Common myeloid progenitor, CD34-positive (primary cell): ENCODE results near the gene MVB12B.

Experiments used
- CTCF ChIA-PET: fragments of 350-600 bp; sonication (Branson Sonifier 250); formaldehyde crosslinking; loops from one replicate; lab custom pipeline; 2021; ENCODE audit warnings: antibody characterized with exemption; lab: Charles Lee
- POLR2A ChIA-PET: fragments of 350-600 bp; sonication (Branson Sonifier 250); formaldehyde crosslinking; loops from one replicate; lab custom pipeline; 2021; ENCODE audit warnings: antibody characterized with exemption; lab: Charles Lee
- DNase-seq, 3 donors: peaks; one replicate each; pipeline versions ENCODE4 v3.0.0 to v3.0.0-alpha.2; 2013
- H3K27ac ChIP-seq, 2 experiments: 1 replicate in 1 of 2; 2 replicates in 1 of 2; pipeline ENCODE4 v1.7.0; 2013; ENCODE audit warnings: inconsistent platforms in 2 of 2, low read length in 2 of 2, mild to moderate bottlenecking in 2 of 2, low read depth in 1 of 2, moderate library complexity in 1 of 2; ENCODE audit not compliant: severe bottlenecking in 2 of 2, insufficient read depth in 1 of 2, poor library complexity in 1 of 2
- H3K27me3 ChIP-seq, 5 experiments: replicated peaks in 2 of 5; 1 replicate in 3 of 5; 2 replicates in 2 of 5; pipeline versions ENCODE4 v1.6.1 to v1.7.0; 2013; ENCODE audit warnings: low read length in 4 of 5, mild to moderate bottlenecking in 2 of 5, moderate library complexity in 2 of 5, inconsistent platforms in 1 of 5; ENCODE audit not compliant: insufficient read depth in 5 of 5, control insufficient read depth in 4 of 5
- H3K36me3 ChIP-seq, 4 experiments: 1 replicate in 2 of 4; 2 replicates in 2 of 4; pipeline versions ENCODE4 v1.6.1 to v1.7.0; 2013; ENCODE audit warnings: low read length in 3 of 4, control low read depth in 1 of 4, mild to moderate bottlenecking in 1 of 4; ENCODE audit not compliant: control insufficient read depth in 4 of 4, insufficient read depth in 4 of 4
- H3K4me1 ChIP-seq, 4 experiments: 1 replicate in 3 of 4; 2 replicates in 1 of 4; pipeline versions ENCODE4 v1.6.1 to v1.7.1; 2013; ENCODE audit warnings: low read length in 3 of 4, mild to moderate bottlenecking in 3 of 4, control low read depth in 1 of 4, inconsistent platforms in 1 of 4, moderate library complexity in 1 of 4; ENCODE audit not compliant: control insufficient read depth in 4 of 4, insufficient read depth in 4 of 4; ENCODE audit errors: control extremely low read depth in 1 of 4
- H3K4me3 ChIP-seq, 7 experiments: 1 replicate in 4 of 7; 2 replicates in 3 of 7; pipeline versions ENCODE4 v1.5.1 to v1.7.0; 2013; ENCODE audit warnings: mild to moderate bottlenecking in 7 of 7, low read length in 6 of 7, moderate library complexity in 6 of 7, inconsistent platforms in 2 of 7, low read depth in 2 of 7, control low read depth in 1 of 7; ENCODE audit not compliant: insufficient read depth in 4 of 7, control insufficient read depth in 1 of 7; ENCODE audit errors: extremely low read depth in 1 of 7
- H3K9me3 ChIP-seq, 5 experiments: 1 replicate in 4 of 5; 2 replicates in 1 of 5; pipeline versions ENCODE4 v1.6.1 to v1.7.1; 2013; ENCODE audit warnings: low read length in 4 of 5, mild to moderate bottlenecking in 2 of 5, inconsistent platforms in 1 of 5, low read depth in 1 of 5, moderate library complexity in 1 of 5; ENCODE audit not compliant: control insufficient read depth in 4 of 5, insufficient read depth in 2 of 5; ENCODE audit errors: control extremely low read depth in 1 of 5
- whole genome bisulfite sequencing: methylation state at CpG from one replicate; pipeline ENCODE4 v1.1.5; 2013; ENCODE audit not compliant: insufficient coverage; 5-methylcytosine and 5-hydroxymethylcytosine counted together

The MVB12B gene

GRCh38 chr9:126439402-126439765 is 112.8 kb downstream of the MVB12B start:
- H3K4me3 ChIP-seq = no peak overlapping the region

GRCh38 chr9:126439883-126440653 is 113.4 kb downstream of the MVB12B start:
- Histone ChIP-seq H3K36me3 (peaks cover 0 to 2% (median 0%) of the 10 kb centered on the region in 4 experiments), H3K9me3 (no peaks in the 10 kb centered on the region), H3K4me3 (no peak overlapping the region), H3K27ac (no peak overlapping the region), H3K4me1 (peaks cover 0 to 2% (median 0%) of the 10 kb centered on the region in 4 experiments), H3K27me3 (no peaks in the 10 kb centered on the region)
- WGBS = 94% methylated on average over 12 of the region's 16 CpGs
- no peak for DNase-seq
- POLR2A ChIA-PET = no interaction called here
- CTCF ChIA-PET = interaction anchor here (1.1 kb wide), 1 partner anchor 13 kb away, joined by 4 read pairs; no protein-coding TSS in a partner anchor

More at GRCh38 chr9:126439402-126439765, 112.8 kb downstream of the MVB12B start:
- WGBS = 100% methylated on average over 4 of the region's 5 CpGs
- DNase-seq = no peak
- H3K27ac ChIP-seq = no peak overlapping the region
- no peaks in the 10 kb centered on the region for H3K27me3 ChIP-seq
- peaks cover 0 to 2% (median 0%) of the 10 kb centered on the region in 4 experiments for H3K36me3 ChIP-seq
- H3K4me1 ChIP-seq = peaks cover 0 to 2% (median 0%) of the 10 kb centered on the region in 4 experiments
- ChIA-PET CTCF (interaction anchor here (1.1 kb wide), 1 partner anchor 12 kb away, joined by 4 read pairs; no protein-coding TSS in a partner anchor), POLR2A (no interaction called here)
- H3K9me3 ChIP-seq = no peaks in the 10 kb centered on the region

- 95% methylated on average over 10 of the region's 11 CpGs for WGBS
- CTCF ChIA-PET = interaction anchor here (1.3 kb wide), 1 partner anchor 16 kb away, joined by 3 read pairs; no protein-coding TSS in a partner anchor
- POLR2A ChIA-PET = no interaction called here
Measured at GRCh38 chr9:126440940-126441339, 114.3 kb downstream of the MVB12B start.

GRCh38 chr9:126442636-126443035 is 116.0 kb downstream of the MVB12B start:
- ChIA-PET POLR2A (no interaction called here), CTCF (interaction anchor here (0.8 to 2.0 kb wide), 8 partner anchors 13 to 117 kb away, joined by 3 to 5 read pairs (median 3); partner anchors contain the start of gene MVB12B)
- no peak for DNase-seq
- H3K27me3 ChIP-seq = no peaks in the 10 kb centered on the region
- H3K4me3 ChIP-seq = no peak overlapping the region
- no peaks in the 10 kb centered on the region for H3K9me3 ChIP-seq
- H3K27ac ChIP-seq = no peak overlapping the region
- peaks cover 0 to 2% (median 0%) of the 10 kb centered on the region in 4 experiments for H3K36me3 ChIP-seq
- 95% methylated on average over 2 of the region's 3 CpGs for WGBS
- H3K4me1 ChIP-seq = peaks cover 0 to 2% (median 0%) of the 10 kb centered on the region in 4 experiments

More at GRCh38 chr9:126440940-126441339, 114.3 kb downstream of the MVB12B start:
- no peak overlapping the region for H3K4me3 ChIP-seq
- H3K4me1 ChIP-seq = peaks cover 0 to 2% (median 0%) of the 10 kb centered on the region in 4 experiments
- H3K9me3 ChIP-seq = no peaks in the 10 kb centered on the region
- no peak for DNase-seq
- peaks cover 0 to 2% (median 0%) of the 10 kb centered on the region in 4 experiments for H3K36me3 ChIP-seq
- no peaks in the 10 kb centered on the region for H3K27me3 ChIP-seq
- no peak overlapping the region for H3K27ac ChIP-seq

DNA sequence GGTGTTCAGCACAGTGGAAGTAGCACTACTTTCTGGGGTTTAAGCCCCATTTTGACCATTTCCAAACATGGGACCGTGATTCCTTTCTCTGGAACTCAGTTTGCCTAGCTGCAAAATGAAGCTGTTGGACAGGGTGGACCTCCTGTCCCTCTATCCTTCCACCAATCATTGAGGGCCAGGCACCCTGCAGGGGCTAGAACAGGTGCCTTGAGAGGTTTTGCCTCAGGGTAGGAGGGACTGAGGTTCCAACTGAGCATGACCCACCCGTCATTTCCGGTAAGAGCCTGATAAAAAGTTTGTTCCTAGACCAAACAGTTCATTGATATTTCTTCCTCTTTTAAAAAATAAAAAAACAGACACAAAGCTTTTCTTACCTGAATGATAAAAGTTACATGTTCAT is 116.5 kb downstream of the MVB12B start:
- 63% methylated on average over 3 of the region's 3 CpGs for WGBS
- Histone ChIP-seq H3K9me3 (no peaks in the 10 kb centered on the region), H3K27me3 (no peaks in the 10 kb centered on the region), H3K4me3 (no peak overlapping the region), H3K36me3 (peaks cover 0 to 2% (median under 1%) of the 10 kb centered on the region in 4 experiments), H3K4me1 (peaks cover 0 to 2% (median 0%) of the 10 kb centered on the region in 4 experiments), H3K27ac (no peak overlapping the region)
- ChIA-PET POLR2A (no interaction called here), CTCF (interaction anchor here (0.8 to 2.0 kb wide), 6 partner anchors 13 to 117 kb away, joined by 3 to 5 read pairs (median 4); partner anchors contain the start of gene MVB12B)
- peak in 1 of 3 donors; percentile 30 for DNase-seq

DNA sequence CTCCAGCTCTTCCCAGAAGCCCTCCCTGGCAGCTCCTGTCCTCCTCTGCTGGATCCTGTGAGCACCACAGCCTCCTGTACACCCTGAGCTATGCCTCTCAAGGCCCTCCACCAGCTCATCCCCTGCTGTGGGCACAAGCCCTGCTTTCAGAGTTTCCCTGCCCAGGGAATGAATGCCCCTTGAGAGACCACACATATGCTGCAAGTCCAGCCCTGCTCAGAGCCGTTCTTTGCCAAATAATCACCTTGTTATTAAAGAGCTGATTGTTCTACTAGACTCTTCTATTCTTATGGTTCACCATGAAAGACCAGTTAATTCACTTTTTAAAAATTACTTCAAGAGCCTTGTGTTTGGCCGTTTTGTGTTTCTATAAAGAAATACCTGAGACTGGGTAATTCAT is 121.5 kb downstream of the MVB12B start:
- POLR2A ChIA-PET = no interaction called here
- H3K36me3 ChIP-seq = peaks cover 0 to 10% (median 0%) of the 10 kb centered on the region in 4 experiments
- DNase-seq = no peak
- peaks cover 0 to 11% (median under 1%) of the 10 kb centered on the region in 4 experiments for H3K4me1 ChIP-seq
- no CpG with 5 or more reads among the region's 2 CpGs for WGBS
- CTCF ChIA-PET = interaction anchor here (0.7 to 1.4 kb wide), 4 partner anchors 10 to 127 kb away, joined by 3 to 5 read pairs (median 3); no protein-coding TSS in a partner anchor
- H3K27ac ChIP-seq = no peak overlapping the region
- no peaks in the 10 kb centered on the region for H3K9me3 ChIP-seq
- H3K4me3 ChIP-seq = no peak overlapping the region
- H3K27me3 ChIP-seq = no peaks in the 10 kb centered on the region
